NCI-H146 treated with DMSO at 0.1 percent for 48 hours (cell line): ENCODE data around the gene IL1R2.

Experiments used
- DNase-seq: peaks from one replicate; lab custom pipeline; 2025; ENCODE audit not compliant: unreplicated experiment; lab: John Stamatoyannopoulos, UW

IL1R2 gene

DNA sequence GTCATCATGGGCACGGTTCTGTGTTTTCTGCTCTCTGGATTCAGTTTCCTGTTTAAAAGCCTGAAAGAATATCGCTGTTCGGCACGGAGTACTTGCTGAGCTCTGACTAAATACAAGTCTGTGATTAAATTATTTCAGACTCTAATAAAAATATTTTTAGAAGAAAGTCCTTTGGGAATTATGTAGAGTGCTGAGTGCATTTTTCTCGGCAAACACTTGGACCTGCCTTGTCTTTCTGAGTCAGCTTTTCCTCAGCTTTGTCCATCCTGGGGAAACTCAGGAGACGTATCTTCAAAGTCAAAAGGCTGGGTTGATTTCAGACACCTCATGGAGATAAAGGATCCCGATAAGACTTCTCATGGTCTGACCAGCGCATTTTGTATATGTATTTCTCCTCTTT, 45.9 kb downstream of the IL1R2 start:
- no peak for DNase-seq

GRCh38 chr2:102040229-102040628, 48.5 kb downstream of the IL1R2 start:
- no peak for DNase-seq

DNA sequence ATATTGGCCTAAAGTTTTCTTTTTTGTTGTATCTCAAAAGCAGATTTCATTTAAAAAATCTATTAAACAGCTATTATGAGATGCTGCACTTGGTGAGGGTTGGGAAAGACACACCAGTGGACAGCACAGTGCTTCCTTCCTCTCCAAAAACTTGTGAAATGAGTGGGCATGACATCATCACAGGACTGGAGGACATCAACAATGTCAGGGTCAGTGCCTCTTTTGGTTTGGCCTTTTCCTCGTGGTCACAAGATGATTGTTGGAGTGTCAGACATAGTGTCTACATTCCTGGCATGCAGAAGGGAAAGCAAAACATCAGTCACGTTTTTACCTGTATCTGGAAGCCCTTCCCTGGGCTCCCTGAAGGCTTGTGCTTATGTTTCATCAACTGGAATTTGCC, 49.6 kb downstream of the IL1R2 start:
- DNase-seq = no peak

GRCh38 chr2:102042196-102043081, 50.7 kb downstream of the IL1R2 start:
- DNase-seq = no peak

- no peak for DNase-seq
Measured at GRCh38 chr2:102043560-102043959, 51.8 kb downstream of the IL1R2 start.

- DNase-seq = no peak
Measured at GRCh38 chr2:102044235-102044896, 52.6 kb downstream of the IL1R2 start.

GRCh38 chr2:102044967-102045489, 53.3 kb downstream of the IL1R2 start:
- no peak for DNase-seq

GRCh38 chr2:102045697-102046096, 53.9 kb downstream of the IL1R2 start:
- DNase-seq = no peak

GRCh38 chr2:102046135-102046986, 54.6 kb downstream of the IL1R2 start:
- DNase-seq = no peak

- no peak for DNase-seq
Measured at GRCh38 chr2:102048465-102048864, 56.7 kb downstream of the IL1R2 start.

DNA sequence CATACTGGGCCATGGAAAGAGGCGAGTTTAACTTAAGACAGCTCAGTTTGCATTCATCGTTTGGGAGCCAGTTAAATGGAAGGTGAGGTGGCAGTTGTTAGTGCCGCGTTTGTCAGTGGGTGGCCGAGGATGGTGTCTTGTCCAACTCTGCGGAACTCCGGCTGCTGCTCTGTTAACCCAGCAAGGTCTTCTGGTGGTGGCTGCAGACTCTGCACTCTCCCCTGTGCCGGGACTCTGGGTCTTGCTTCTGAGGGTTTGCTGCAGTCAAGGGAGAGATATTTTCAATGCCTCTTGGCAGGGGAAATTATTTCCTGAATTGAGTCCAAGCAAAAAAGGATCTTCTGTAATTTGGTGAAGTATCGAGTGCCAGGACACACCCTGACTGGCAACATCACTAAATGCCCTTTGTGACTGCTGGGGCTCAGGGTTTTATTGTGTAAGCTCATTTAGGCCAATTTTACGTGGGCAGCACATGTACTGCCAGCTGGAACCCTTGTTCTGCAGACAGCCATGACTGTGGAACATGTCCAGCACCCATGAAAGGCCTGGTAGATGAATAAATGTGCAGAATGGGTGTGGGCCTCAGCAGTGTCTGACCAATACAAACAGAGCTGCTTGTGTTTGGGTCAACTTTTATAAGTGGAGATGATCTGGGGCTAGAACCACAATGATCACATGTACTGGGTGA, 58.1 kb downstream of the IL1R2 start:
- DNase-seq = no peak

DNA sequence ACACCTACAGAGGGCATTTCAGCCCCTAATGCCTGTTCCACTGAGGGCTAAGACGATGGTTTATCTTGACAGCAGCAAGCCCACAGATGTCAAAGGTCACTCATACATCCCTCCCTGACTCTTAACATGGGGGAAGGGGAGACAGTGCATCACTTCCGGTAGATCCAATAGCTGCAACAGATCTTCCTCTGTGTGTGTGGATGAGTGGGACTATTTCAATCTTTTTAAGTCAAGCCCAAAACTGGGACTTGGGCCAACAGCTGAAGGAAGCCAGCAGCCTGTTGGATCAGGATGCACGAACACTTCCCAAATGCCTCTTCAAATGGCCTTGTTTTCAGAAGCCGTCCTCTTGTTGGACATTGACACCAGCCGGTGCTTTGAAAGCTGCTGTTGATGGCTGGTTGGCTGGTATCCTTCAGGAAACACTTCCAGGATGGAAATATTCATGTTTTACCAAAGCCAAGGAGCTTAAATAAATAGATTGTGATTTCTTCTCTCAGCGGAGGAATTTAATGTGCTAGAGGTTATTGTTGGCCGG, 59.2 kb downstream of the IL1R2 start:
- DNase-seq = no peak

- no peak for DNase-seq
Measured at GRCh38 chr2:102051692-102052277, 60.0 kb downstream of the IL1R2 start.

DNA sequence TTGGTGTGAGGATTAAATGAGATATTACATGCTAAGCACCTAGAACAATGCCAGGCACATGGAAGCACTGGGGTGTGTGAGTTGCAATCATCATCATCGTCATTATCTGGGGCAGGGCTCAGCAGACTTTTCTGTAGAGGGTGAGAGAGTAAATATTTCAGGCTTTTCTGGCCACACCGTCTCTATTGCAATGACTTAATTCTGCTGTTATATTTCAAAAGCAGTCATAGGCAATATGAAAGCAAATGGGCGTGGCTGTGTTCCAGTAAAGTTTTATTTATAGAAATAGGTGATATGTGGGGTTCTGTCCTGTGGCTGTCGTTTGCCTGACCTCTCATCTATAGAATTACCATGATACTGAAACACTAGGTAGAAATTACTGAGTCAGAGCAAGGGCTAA, 60.6 kb downstream of the IL1R2 start:
- DNase-seq = no peak

GRCh38 chr2:102053096-102053495, 61.3 kb downstream of the IL1R2 start:
- DNase-seq = no peak

- no peak for DNase-seq
Measured at GRCh38 chr2:102055346-102055990, 63.7 kb downstream of the IL1R2 start.

GRCh38 chr2:102056079-102056581, 64.4 kb downstream of the IL1R2 start:
- DNase-seq = no peak

DNA sequence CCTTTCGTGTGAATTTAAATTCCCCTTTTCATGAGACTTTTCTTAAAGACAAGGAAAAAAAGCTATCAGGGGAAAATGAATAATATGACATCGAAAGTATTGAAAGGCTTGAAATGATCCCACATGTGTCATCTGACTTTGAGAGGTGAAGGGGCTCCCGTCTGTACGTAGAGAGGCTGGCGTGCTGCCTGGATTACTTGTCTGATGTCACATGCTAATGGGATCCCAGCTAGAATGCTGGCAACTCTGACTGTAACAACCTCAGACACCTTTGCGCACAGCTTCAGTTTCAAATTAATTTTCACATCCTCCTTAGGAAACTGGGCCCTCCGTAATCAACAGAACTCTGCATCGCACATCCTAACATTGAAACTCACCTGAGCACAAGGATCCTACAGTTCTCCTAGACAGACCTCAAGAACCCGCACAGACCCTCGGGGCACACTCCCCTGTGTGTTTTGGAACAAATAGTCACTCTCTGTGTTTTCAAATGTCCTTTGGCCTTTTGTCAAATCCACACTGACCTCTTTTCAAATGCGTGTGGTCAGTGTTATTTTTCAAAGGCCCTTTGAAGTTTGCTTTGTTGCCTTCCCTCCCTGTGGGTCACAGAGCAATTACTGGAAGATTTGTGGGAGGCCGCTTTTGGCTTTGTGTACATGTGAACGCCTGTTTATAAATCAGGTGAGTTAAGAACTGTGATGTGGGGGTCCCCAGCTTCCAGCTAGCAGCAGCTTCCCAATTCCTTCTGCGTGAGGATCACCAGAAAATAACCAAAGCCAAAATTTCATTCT, 65.9 kb downstream of the IL1R2 start:
- no peak for DNase-seq
